Skin epidermis (tissue), 12 donors: ENCODE measurements around the gene FBXO17.
"Not testable (repeated sequence)": the region's sequence is repeated elsewhere in the genome, so short reads cannot be mapped to it uniquely, and the experiment has no call there.

Source experiments
- H3K27ac ChIP-seq, 21 experiments: fragments of 200-600 bp; sonication (generic) in 11 of 21; one replicate each; pipeline ENCODE4 v1.5.0; 2020; ENCODE audit warnings: mild to moderate bottlenecking in 3 of 21, inconsistent platforms in 2 of 21, moderate library complexity in 2 of 21
- H3K4me3 ChIP-seq, 7 experiments: fragments of 200-600 bp; sonication (generic) in 2 of 7; one replicate each; pipeline ENCODE4 v1.5.0; 2020; ENCODE audit warnings: inconsistent platforms in 2 of 7, mild to moderate bottlenecking in 2 of 7, moderate library complexity in 1 of 7

FBXO17 gene, protein sequence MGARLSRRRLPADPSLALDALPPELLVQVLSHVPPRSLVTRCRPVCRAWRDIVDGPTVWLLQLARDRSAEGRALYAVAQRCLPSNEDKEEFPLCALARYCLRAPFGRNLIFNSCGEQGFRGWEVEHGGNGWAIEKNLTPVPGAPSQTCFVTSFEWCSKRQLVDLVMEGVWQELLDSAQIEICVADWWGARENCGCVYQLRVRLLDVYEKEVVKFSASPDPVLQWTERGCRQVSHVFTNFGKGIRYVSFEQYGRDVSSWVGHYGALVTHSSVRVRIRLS

DNA sequence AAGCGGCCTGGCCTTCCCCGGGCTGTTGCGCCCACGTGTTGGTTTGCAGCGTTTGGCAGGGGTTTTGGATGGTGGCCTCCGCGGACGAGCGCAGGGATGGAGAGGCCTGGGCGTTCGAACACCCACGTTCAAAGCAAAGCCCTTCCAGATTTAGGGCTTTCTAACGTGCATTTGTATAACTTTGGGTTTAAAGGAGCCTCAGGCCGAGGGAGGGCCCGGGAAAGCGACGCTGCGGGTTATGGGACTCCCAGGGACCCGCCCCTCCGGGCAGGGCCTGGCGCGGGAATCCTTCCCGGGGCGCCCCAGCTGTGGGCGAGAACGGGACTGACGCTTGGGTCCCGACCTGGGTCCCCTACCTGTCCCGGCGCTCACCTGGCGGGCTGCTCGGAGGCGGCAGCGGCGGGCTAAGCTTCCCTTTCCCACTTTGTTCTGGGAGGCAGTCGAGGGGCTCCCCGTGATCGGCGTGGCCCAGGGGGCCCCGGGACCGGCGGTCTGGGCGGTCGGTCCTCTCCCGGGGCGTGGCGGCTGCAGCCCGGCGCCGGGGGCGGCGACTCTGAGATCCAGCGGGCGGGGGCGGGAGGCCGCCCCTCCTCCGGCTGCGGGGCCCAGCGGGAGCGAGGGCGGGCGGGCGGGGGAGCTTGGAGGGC is at the start of gene FBXO17:
FBXO17 (minus strand) TSS at position 529 of the 647 bp plus-strand sequence. CDS start 25,423 bp downstream, outside the sequence.
- Histone ChIP-seq H3K27ac (peak within 1 kb of the TSS; percentile 71 to 95 (median 83)), H3K4me3 (peak within 1 kb of the TSS; percentile 34 to 54 (median 43))

DNA sequence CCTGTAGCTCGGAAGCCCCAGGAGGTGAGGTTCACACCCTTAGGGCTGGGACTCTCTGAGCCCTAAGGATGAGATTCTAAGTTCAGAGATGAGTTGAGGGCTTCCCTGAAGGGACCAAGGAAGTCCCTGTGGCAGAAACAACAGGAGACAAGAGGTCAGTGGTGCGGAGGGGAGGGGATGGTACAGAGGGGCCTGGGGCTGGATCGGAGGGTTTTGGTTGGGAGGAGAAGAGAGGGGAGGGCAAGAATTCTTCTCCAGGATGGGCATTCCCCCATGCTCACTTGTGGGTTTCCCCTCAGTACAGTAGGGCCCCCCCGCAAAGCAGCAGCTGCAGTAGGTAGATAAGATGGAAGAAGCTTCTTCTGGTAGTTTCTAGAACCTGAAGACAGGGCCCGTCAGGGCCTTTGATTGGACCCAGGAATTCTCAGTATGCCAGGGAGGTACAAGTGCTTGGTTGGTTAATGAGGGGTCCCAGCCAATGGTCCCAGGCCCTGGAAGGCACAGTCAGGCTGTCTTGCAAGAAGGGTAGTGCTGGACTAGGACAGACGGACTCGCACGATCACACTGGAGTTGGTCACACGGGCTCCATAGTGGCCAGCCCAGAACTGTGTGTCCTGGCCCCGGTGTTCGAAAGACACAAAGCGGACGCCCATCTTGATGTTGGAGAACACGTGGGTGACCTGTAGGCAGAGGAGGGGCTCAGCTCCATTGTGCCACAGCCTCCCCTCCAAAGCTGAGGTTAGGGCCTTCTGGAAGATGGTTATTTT is 49.5 kb upstream of the FBXO17 start:
- H3K27ac ChIP-seq: no peak overlapping the region
- H3K4me3 ChIP-seq: no peak overlapping the region

DNA sequence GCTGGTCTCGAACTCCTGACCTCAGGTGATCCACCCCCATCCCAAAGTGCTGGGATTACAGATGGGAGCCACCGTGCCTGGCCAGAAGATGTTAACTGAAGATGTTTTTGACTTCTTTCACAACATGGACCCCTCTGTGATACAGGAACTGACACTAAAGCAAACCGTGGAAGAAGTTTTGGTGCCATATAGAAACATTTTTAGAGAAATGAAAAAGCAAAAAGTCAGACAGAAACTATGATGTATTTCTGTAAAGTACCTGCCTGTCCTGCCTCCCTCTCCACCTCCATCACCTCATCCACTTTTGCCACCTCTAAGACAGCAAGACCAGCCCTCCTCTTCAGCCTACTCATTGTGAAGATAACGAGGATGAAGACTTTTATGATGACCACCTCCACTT is 45.5 kb upstream of the FBXO17 start:
- Histone ChIP-seq H3K4me3 (no peak overlapping the region), H3K27ac (no peak overlapping the region)

DNA sequence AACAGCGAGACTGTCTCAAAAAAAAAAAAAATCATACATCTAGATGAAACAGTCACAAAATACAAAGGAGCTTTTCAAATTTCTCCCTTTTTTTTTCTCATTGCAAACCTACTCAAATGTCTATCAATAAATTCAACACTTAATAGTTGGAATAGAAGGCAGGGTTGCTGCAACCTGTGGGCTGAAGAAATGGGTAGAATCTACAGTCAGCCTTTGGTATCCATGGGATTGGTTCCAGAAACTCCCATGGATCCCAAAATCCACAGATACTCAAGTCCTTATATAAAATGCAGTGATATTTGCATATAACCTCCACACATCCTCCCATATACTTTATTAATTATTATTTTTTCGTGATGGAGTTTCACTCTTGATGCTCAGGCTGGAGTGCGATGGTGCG is 42.1 kb upstream of the FBXO17 start:
- H3K27ac ChIP-seq: no peak overlapping the region

DNA sequence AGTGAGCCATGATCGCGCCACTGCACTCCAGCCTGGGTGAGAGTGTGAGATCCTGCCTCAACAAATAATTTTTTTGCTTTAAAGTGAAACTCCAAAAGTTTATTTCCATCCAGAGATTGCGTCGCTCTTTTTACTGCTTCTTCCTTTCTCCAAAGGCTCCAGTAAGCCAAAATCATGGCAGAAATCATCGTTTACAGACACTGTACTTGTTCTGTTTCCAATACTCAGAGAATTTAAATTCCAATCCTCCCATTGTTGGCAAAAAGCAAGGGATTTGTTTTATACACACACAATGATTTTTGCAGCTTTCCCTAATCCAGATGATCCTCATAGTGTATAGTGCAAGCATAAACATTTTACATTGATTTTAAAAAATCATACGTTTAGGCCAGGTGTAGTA is 41.5 kb upstream of the FBXO17 start:
- no peak overlapping the region for H3K27ac ChIP-seq
- no peak overlapping the region for H3K4me3 ChIP-seq

More for the DNA sequence above, 42.1 kb upstream of the FBXO17 start:
- no peak overlapping the region for H3K4me3 ChIP-seq

DNA sequence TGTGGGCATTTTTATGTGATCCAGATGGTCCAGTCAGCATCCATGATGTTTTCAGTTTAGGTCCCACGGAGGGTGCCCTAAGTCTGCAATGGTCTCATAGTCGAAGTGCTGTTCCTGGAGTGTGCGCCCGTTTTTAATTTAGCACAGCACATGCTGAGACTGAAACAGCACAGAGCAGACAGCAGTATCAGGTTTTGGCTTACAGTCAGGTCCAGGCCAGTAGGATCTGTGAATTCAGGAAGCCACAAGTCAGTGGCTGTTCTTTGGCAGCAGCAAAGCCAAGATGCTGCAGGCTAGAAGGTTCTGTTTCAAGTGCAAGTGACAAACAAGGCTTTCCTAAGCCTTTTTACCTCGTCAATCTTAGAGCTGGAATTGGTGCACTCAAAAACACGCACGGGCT is 38.5 kb upstream of the FBXO17 start:
- no peak overlapping the region for H3K4me3 ChIP-seq
- H3K27ac ChIP-seq: no peak overlapping the region

DNA sequence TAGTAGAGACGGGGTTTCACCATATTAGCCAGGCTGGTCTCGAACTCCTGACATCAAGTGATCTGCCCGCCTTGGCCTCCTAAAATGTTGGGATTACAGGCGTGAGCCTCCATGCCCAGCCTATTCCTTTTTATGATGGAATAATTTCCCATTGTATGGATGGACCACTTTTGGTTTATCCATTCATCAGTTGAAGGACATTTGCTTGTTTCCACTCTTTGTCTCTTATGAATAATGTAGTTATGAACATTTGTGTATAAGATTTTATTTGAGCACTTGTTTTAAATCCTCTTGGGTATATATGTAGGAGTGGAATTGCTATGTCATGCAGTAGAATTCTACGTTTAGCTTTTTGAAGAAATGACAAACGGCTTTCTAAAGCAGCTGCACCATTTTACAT is 33.5 kb upstream of the FBXO17 start:
- Histone ChIP-seq H3K4me3 (no peak overlapping the region), H3K27ac (no peak overlapping the region)

DNA sequence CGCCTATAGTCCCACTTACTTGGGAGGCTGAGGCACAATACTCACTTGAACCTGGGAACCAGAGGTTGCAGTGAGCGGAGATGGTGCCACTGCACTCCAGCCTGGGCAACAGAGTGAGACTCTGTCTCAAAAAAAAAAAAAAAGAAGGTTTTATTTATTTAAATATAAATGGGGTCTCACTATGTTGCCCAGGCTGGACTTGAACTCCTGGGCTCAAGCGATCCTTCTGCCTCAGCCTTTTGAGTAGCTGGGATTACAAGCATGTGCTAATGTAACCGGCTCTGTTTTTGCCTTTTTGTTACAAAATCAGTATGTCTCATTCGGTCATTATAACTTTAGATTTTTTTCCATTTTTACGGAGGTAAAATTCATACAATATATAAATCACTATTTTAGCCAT is 32.6 kb upstream of the FBXO17 start:
- H3K27ac ChIP-seq: no peak overlapping the region

DNA sequence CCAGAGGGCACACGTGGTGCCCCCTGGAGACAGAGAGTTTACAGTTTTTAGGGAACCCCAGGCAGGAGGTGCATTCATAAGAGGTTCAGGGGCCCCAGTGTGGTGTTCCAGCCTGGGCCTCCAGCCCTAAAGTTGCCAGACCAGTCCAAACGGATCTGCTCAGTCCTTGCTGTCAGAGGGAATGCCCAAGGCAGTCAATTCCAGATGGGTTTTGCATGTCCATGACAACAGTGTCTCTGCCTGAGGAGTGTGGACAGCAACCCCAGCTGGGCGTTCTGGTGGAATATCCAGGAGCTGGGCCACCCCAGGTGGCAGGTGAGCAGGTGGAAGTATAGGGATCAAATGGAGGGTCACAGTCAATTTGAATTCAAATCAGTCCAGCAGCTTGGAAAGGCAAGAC is 31.6 kb upstream of the FBXO17 start:
- Histone ChIP-seq H3K27ac (no peak overlapping the region), H3K4me3 (no peak overlapping the region)

More for the DNA sequence above, 32.6 kb upstream of the FBXO17 start:
- H3K4me3 ChIP-seq: no peak overlapping the region

DNA sequence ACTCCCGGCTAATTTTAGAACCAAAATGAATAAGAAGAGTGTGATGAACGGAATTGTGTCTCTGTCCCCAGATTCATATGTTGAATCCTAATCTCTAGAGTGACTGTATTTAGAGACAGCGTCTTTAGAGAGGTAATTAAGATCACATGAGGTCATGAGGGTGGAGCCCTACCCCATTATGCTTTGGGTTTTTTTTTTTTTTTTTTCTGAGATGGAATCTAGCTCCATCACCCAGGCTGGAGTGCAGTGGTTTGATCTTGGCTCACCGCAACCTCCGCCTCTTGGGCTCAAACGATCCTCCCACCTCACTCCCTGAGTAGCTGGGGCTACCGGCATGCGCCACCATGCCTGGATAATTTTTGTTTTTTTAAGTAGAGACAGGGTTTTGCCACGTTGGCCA is 28.9 kb upstream of the FBXO17 start:
- Histone ChIP-seq H3K27ac (no peak overlapping the region), H3K4me3 (no peak overlapping the region)

DNA sequence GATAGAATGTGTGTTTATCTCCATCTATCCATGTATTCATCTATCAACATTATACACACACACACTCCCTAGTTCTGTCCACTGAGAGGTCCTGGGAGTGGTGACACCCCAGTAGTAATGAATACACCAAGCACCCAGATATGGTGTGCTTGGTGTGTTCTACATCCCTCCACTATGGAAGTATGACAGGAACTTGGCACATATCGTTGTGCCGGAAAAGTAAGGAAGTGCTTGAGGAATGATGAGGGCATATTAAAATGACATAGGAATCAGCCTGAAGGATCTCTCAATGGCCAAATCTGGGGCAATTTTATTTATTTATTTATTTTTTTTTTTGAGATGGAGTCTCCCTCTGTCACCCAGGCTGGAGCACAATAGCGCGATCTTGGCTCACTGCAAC is 28.3 kb upstream of the FBXO17 start:
- Histone ChIP-seq H3K27ac (no peak overlapping the region), H3K4me3 (no peak overlapping the region)

DNA sequence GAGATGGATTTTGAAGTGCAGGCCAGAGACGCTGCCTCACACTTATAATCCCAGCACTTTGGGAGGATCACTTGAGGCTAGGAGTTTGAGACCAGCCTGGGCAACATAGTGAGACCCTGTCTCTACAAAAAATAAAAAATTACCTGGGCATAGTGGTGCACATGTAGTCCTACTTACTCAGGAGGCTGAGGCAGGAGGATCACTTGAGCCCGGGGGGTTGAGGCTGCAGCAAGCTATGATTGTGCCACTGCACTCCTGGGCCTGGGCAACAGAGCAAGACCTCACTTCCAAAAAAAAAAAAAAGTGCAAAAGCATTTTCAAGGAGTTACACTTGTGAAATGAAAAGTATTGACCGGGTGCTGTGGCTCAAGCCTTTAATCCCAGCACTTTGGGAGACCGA is 27.6 kb upstream of the FBXO17 start:
- Histone ChIP-seq H3K4me3 (no peak overlapping the region), H3K27ac (no peak overlapping the region)

DNA sequence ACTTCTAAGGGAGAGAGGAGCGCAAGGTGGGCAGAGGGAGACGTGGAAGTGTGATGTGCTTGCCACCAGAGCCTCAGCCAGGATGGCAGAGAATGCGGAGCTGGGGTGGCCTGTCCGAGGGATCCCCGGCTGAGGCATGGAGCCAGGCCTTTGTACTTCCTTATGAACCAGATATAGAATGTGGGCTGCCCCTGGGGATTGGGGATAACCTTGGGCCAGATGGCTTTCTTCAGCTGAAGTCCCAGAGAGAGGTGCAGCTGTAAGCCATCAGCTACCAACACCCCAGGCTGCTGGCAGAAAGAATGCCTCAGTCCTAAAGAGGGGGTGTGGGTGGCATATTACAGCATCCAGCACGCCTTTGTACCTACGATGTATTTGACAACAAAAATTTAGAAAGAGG is 25.5 kb upstream of the FBXO17 start:
- Histone ChIP-seq H3K27ac (no peak overlapping the region), H3K4me3 (no peak overlapping the region)

DNA sequence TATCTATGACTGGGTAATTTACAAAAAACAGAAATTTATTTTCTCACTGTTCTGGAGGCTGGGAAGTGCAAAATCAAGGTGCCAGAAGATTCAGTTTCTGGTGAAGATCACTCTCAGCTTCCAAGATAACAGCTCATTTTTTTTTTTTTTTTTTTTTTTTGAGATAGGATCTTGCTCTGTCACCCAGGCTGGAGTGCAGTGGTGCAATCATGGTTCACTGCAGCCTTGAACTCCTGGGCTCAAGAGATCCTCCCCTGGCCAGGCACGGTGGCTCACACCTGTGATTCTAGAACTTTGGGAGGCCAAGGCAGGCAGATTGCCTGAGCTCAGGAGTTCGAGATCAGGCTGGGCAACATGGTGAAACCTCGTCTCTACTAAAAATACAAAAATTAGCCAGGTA is 22.0 kb upstream of the FBXO17 start:
- not testable (repeated sequence) for H3K4me3 ChIP-seq, H3K27ac ChIP-seq

DNA sequence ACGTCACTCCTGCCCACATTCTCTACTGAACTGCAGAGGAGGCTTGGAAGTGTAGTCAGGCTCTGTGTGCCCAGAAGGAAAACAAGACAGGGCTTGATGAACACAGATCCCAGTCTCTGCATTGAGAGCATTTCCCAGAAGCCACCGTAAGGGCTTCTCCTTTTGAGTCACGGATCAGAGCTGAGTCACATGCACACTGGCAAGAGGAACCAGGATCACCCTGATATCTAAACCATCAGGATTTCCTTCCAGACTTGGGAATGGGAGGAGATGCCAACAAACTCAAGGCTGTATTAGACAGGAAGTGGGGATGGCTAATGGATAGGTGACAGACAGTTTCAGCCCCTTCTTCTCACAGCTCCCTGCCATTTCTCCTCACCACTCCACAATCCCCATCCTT is 17.7 kb upstream of the FBXO17 start:
- H3K27ac ChIP-seq: peak overlapping the region in 10 of 21 experiments; percentile 7 to 70 (median 38)
- no peak overlapping the region for H3K4me3 ChIP-seq

DNA sequence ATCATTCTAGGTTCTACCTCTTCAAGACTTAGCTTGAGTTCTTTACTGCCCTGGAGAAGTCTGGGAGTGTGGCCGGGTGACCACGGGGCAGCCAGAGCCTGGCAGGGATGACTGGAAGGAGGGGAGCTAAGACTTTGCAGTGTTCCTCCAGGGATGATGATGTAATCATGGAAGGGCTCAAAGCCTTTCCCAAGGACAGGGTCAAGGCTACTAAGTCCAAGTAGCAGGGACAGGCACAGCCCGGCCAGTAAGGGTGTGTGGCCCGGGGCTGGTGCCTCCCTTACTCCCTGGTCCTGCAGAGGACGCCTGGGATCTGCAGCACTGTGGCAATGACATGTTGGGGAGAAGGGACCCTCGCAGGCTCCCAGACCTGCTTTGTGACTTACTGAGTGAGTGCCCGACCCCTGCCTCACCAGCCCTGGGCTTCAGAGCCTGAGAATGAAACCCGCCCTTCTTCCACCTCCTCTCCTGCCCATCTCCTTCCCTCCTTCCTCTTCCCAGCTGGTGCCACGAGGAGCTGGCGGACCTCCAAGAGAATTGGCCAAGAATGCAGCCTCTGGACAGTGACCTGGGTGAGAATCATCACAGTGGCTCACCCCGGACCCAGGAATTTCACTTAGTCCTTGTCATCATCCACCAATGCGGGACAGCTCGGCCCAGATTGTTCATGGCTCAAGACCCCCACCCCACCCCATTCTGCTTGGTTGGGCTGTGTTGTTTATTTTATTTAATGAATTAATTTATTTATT is 15.6 kb upstream of the FBXO17 start:
- Histone ChIP-seq H3K27ac (no peak overlapping the region), H3K4me3 (no peak overlapping the region)

DNA sequence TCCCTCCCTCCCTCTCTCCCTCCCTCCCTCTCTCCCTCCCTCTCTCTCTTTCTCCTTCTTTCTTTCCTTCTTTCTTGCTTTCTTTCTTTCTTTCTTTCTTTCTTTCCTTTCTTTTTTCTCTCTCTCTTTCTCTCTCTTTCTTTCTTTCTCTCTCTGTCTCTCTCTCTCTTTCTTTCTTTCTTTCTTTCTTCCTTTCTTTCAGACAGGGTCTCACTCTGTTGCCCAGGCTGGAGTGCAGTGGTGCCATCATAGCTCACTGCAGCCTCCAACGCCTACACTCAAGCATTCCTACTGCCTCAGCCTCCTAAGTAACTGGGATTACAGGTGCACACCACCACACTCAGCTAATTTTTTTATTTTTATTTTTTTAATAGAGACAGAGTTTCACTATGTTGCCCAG is 14.1 kb upstream of the FBXO17 start:
- H3K27ac ChIP-seq: not testable (repeated sequence)

DNA sequence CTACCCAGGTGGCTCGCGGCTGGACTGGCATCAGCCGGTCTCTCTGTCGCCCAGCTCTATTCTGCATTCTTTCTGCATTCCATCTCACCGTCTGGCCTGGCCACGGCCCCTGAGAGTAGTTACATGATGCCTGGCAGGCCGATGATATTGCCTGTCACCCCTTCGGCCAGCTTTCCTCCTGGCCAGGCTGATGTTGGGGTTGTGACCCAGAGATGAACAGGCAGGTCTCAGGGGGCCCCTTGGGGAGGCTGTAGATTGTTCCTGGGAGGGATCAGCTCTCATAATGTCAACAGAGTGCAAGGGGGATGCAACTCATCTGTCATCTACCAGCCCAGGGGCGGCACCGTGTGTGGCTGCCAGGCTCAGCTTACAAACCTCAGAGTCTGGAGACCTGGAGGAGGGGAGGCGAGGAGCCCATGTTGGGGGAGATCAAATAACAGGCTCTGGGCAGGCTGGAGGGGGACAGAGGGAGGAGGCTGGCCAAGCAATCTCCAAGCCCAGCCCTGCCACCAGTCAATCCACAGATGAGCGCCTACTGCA is 13.6 kb upstream of the FBXO17 start:
- H3K4me3 ChIP-seq: no peak overlapping the region
- H3K27ac ChIP-seq: peak overlapping the region in 1 of 21 experiments; percentile 16

More for the DNA sequence above, 14.1 kb upstream of the FBXO17 start:
- H3K4me3 ChIP-seq: not testable (repeated sequence)

DNA sequence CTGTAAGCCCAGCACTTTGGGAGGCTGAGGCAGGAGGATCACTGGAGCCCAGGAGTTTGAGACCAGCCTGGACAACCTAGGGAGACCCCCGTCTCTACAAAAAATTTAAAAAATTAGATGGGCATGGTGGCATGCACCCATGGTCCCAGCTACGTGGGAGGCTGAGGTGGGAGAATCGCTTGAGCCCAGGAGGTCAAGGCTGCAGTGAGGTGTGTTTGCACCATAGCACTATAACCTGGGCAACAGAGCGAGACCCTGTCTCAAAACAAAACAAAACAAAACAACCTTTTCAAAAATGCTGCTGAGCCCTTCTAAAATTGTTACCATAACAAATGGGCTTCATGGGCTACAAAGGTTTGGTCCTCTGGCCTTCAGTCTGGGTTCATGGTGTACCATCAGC is 13.1 kb upstream of the FBXO17 start:
- not testable (repeated sequence) for H3K27ac ChIP-seq, H3K4me3 ChIP-seq

DNA sequence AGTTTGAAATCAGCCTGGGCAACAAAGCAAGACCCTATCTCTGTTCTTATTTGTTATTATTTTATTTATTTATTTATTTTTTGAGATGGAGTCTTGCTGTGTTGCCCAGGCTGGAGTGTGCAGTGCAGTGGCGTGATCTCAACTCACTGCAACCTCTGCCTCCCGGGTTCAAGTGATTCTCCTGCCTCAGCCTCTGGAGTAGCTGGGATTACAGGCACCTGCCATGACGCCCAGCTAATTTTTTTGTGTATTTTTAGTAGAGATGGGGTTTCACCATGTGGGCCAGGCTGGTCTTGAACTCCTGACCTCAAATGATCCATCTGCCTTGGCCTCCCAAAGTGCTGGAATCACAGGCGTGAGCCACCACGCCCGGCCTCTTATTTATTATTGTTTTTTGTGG is 12.2 kb upstream of the FBXO17 start:
- H3K4me3 ChIP-seq, H3K27ac ChIP-seq: not testable (repeated sequence)
